Osteocyte (in vitro differentiated cells): Measurements from ENCODE around the gene ACBD7. TPM values are rescaled to one million over a fixed set of nuclear protein-coding genes. Genes with fewer than 3 reads are reported as not detected.

Source experiments
- DNase-seq: peaks from one replicate; pipeline ENCODE4 v3.0.0; 2021; ENCODE audit warnings: mixed read lengths; ENCODE audit not compliant: unreplicated experiment; ENCODE audit errors: extremely low spot score
- H3K27ac Mint-ChIP-seq: one replicate; pipeline ENCODE4 v1.8.0; 2021; ENCODE audit warnings: mild to moderate bottlenecking, mixed read lengths; ENCODE audit not compliant: unreplicated experiment
- H3K27me3 Mint-ChIP-seq: one replicate; pipeline ENCODE4 v1.8.0; 2021; ENCODE audit warnings: mixed read lengths; ENCODE audit not compliant: unreplicated experiment
- H3K36me3 Mint-ChIP-seq: one replicate; pipeline ENCODE4 v1.8.0; 2021; ENCODE audit warnings: mixed read lengths; ENCODE audit not compliant: unreplicated experiment
- H3K4me1 Mint-ChIP-seq: one replicate; pipeline ENCODE4 v1.8.0; 2021; ENCODE audit warnings: mixed read lengths; ENCODE audit not compliant: unreplicated experiment
- H3K4me3 Mint-ChIP-seq: one replicate; pipeline ENCODE4 v1.8.0; 2021; ENCODE audit warnings: mild to moderate bottlenecking, moderate library complexity, mixed read lengths; ENCODE audit not compliant: unreplicated experiment
- H3K9me3 Mint-ChIP-seq: one replicate; pipeline ENCODE4 v1.8.0; 2021; ENCODE audit warnings: mixed read lengths; ENCODE audit not compliant: unreplicated experiment
- CTCF ChIP-seq: fragments of 200-600 bp; sonication (generic); IDR thresholded peaks from 2 replicates; pipeline ENCODE4 v1.5.0; 2021; ENCODE audit warnings: antibody characterized with exemption, mild to moderate bottlenecking, moderate library complexity
- total RNA-seq: library from RNA; stranded (reverse); gene quantifications from 2 replicates; pipeline ENCODE4 v1.2.1, GENCODE V29; 2021

ACBD7 gene
- total RNA-seq, 1 donor from 2014 or later, result 0.86 TPM

GRCh38 chr10:15124908-15125307 is 36.3 kb upstream of the ACBD7 start:
- no peak overlapping the region for H3K4me3 Mint-ChIP-seq
- no peaks in the 10 kb centered on the region for H3K4me1 Mint-ChIP-seq
- no peaks in the 10 kb centered on the region for H3K9me3 Mint-ChIP-seq
- H3K27me3 Mint-ChIP-seq, result no peaks in the 10 kb centered on the region
- no peak overlapping the region for H3K27ac Mint-ChIP-seq
- DNase-seq, result no peak
- peaks cover 16% of the 10 kb centered on the region for H3K36me3 Mint-ChIP-seq
- TF ChIP-seq CTCF, result no peak

- no peak for DNase-seq
- no peak overlapping the region for H3K4me3 Mint-ChIP-seq
- no peaks in the 10 kb centered on the region for H3K27me3 Mint-ChIP-seq
- H3K9me3 Mint-ChIP-seq, result no peaks in the 10 kb centered on the region
- no peaks in the 10 kb centered on the region for H3K4me1 Mint-ChIP-seq
- peaks cover 20% of the 10 kb centered on the region for H3K36me3 Mint-ChIP-seq
- H3K27ac Mint-ChIP-seq, result no peak overlapping the region
- no peak for TF ChIP-seq CTCF
Measured at GRCh38 chr10:15124190-15124589, 35.6 kb upstream of the ACBD7 start.

GRCh38 chr10:15123749-15124184 is 35.2 kb upstream of the ACBD7 start:
- Mint-ChIP-seq H3K36me3 (peaks cover 22% of the 10 kb centered on the region), H3K4me1 (no peaks in the 10 kb centered on the region), H3K27me3 (no peaks in the 10 kb centered on the region), H3K27ac (no peak overlapping the region), H3K4me3 (no peak overlapping the region), H3K9me3 (no peaks in the 10 kb centered on the region)
- DNase-seq, result no peak
- TF ChIP-seq CTCF, result no peak

- no peaks in the 10 kb centered on the region for H3K9me3 Mint-ChIP-seq
- no peak for TF ChIP-seq CTCF
- no peaks in the 10 kb centered on the region for H3K4me1 Mint-ChIP-seq
- DNase-seq, result no peak
- H3K27ac Mint-ChIP-seq, result no peak overlapping the region
- H3K4me3 Mint-ChIP-seq, result no peak overlapping the region
- H3K36me3 Mint-ChIP-seq, result peaks cover 22% of the 10 kb centered on the region
- no peaks in the 10 kb centered on the region for H3K27me3 Mint-ChIP-seq
Measured at GRCh38 chr10:15122477-15123030, 34.0 kb upstream of the ACBD7 start.

- Mint-ChIP-seq H3K9me3 (no peaks in the 10 kb centered on the region), H3K4me3 (no peak overlapping the region), H3K4me1 (no peaks in the 10 kb centered on the region), H3K27me3 (no peaks in the 10 kb centered on the region), H3K27ac (no peak overlapping the region), H3K36me3 (peaks cover 22% of the 10 kb centered on the region)
- no peak for DNase-seq
- no peak for TF ChIP-seq CTCF
Measured at GRCh38 chr10:15121707-15122106, 33.1 kb upstream of the ACBD7 start.
